GM19467 (cell line): ENCODE measurements around the gene LATS2.
"Not testable (repeated sequence)": the region's sequence is repeated elsewhere in the genome, so short reads cannot be mapped to it uniquely, and the experiment has no call there.

Source experiments
- ATAC-seq: cut with Tn5 transposase; IDR thresholded peaks from one replicate; pipeline ENCODE4 v1.9.1; 2021; ENCODE audit warnings: mild to moderate bottlenecking, moderate library complexity; ENCODE audit not compliant: unreplicated experiment

Gene LATS2

DNA sequence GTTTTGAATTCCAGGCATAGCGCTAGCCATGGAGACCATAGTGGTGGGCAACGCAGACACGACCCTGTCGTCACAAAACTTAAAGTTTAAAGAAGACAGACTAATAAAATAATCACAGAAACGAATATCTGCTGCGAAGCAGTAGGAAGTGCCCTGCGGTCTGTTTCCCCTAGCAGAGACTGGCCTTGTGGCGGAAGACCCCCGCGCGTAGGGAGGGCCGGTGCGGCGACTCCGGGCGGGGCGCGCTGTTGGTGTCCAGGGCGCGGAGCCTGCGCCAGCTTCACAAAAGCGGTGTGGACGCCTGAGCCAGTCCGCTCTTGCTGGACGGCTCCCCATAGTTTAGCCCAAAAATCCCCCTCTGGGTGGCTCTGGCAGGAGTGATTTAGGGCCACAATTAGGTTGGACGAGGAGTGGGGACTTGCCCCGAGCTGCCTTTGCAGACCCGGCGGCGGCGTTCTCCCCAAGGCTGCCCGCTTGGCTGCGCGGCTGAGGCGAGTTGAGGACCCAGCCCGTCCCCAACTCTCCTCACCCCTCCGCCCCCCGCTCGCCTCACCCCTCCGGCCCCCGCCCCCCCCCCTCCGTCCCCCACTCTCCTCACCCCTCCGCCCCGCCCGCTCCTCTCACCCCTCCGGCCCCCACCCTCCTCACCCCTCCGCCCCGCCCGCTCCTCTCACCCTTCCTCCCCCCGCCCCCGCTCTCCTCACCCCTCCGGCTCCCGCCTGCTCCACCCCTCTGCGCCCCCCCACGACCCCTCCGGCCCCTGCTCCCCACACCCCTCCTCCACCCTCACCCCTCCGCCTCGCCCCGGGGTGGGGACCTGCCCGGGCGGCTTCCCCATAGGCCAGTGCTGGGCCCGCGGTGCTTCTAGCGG lies 14.2 kb upstream of the LATS2 start:
- no peak for ATAC-seq

DNA sequence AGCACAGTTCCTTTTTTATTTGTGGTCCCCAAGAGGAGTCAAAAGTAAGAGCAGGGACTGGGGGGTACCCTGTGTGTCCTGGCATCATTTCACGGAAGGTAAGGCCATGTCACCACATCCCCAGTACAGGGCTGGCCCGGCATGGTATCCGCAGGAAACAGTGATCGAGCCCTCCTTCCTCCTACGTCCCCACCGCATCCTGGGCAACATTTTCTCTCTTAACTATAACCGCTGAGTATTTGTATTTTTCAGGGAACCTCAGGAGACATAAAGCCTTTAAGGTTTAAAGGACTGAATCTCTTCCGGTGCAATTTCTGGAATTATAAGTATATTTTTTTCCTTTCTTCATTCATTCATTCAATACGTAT lies 13.6 kb upstream of the LATS2 start:
- no peak for ATAC-seq

- no peak for ATAC-seq
These were observed 13.2 kb upstream of the LATS2 start for GRCh38 chr13:21074546-21074945.

DNA sequence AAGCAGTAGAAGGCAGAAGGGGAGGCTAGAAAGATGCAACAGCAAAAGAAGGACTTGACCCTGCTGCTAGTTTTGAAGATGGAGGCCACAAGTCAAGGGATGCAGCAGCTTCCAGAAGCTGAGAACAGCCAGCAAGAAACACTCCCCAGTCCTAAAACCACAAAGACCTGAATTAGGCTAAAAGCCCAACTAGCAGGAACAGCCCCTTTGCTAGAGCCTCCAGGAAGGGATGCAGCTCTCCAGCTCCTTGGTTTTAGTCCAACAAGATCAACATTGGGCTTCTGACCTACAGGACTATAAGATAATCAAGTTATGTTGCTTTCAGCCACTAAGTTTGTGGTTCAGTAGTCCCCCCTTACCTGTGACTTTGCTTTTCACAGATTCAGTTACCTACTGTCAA lies 10.5 kb upstream of the LATS2 start:
- no peak for ATAC-seq

DNA sequence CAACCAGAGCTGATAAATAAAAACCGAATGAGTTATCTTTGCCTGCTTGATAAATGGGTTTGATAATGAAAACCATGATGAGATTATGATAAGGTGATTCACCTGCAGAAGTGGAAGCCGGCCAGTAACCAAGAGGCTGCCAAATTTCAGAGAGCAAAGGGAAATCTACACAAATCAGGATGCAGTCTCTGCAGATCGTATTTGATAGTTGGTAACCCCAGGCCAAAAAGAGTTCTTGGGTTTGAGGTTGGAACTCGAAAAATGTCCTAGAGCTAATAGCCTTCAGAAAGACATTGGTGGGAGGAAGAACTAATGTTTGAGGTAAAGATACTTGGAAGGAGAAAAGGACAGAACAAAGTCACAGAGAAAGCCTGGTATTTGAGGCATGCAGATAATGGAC lies 9.6 kb upstream of the LATS2 start:
- ATAC-seq: no peak

DNA sequence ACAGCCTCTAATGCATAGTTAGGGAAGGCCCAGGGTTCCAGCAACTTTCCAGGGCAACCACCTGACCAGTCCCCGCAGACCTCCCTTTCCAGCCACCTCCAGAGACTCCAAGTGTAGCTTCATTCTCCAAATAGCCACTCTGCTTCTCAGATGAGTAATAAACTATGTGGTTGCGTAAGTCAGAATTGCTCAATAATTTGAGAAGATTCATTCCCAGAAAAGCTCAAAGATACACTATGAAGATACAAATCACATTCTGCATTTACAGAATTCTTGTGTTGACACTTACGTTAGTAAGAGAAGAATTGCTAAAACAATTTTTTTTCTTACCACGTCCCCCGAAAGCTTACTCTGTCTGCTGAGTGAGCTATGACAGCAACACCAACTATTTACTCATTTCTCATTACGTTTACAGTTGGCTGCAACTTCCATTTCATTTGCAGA lies 8.2 kb upstream of the LATS2 start:
- ATAC-seq: no peak

GRCh38 chr13:21067848-21068247 lies 6.5 kb upstream of the LATS2 start:
- ATAC-seq: no peak

DNA sequence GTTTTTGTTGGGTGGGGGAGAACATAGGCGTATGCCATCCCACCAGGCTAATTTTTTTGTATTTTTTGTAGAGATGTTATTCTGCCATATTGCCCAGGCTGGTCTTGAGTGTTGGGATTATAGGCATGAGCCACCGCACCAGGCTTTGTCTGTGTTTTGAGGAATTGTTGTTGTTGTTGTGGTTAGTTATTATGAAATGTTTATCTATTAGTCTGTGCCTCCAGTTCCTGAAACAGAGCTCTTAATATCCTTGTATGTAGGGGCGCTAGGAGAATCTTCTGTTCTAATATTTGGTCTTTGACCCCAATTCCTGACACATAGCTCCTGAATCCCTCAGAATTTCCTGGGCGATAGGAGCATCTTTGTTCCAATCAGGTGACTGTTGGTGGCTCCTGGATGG lies 5.6 kb upstream of the LATS2 start:
- no peak for ATAC-seq

DNA sequence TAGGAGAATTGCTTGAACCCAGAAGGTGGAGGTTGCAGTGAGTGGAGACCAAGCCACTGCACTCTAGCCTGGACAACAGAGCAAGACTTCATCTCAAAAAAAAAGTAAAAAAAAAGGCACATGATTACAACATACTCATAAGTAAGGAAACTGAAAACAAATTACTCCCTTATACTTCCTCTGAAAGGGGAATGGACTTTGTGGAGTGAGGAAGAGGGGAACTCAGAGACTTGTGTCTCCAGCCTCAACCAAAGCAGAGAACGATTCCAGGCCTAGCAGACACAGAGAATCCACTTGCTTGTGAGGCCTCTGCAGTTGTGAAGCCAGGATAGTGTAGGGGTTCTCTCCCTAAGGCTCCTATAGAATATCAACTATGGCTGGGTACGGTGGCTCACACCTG lies 4.3 kb upstream of the LATS2 start:
- no peak for ATAC-seq

DNA sequence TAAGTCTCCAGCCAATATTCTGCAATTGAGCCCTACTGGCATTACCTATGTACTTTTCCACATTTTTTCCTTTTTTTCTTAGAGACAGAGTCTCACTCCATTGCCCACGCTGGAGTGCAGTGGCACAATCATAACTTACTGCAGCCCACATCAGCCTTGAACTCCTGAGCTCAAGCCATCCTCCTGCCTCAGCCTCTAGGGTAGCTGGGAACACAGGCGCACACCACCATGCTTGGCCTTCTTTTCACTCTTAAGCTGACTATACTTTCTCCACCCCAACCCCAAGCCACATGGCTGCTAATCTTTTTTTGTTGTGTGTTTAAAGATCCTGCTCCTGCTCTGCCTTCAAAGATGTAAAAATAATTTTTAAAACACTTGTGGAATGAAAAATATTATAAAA lies 1.6 kb upstream of the LATS2 start:
- no peak for ATAC-seq

- peak; percentile 21 for ATAC-seq
These were observed 903 bp downstream of the LATS2 start for GRCh38 chr13:21060338-21061028.

DNA sequence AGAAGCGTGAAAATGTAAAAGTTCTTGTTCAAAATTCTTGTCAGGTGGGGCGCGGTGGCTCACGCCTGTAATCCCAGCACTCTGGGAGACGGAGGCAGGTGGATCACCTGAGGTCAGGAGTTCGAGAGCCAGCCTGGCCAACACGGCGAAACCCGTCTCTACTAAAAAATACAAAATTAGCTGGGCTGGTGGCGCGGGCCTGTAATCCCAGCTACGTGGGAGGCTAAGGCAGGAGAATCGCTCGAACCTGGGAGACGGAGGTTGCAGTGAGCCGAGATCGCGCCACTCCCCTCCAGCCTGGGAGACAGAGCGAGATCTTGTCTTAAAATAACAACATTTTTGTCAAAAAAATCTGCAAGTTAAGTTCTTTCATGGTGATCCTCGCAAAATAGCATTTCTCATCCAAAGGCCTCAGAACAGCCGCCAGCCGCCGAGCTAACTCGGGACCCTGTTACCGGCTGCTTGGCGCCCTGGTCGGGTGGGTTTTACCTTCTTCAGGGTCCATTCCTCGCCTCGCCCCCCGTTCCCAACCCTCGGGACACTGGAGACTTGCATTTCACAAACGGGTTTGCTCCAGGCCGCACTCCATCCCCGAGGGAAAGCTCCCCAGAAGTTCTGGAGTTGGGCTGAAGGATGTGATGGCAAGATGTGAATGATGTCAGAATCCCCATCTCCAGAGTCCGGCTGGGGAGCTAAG lies 1.6 kb downstream of the LATS2 start:
- ATAC-seq: no peak

GRCh38 chr13:21058361-21058760 lies 3.0 kb downstream of the LATS2 start:
- ATAC-seq: no peak

- no peak for ATAC-seq
These were observed 5.8 kb downstream of the LATS2 start for GRCh38 chr13:21055511-21056045.

GRCh38 chr13:21055016-21055415 lies 6.4 kb downstream of the LATS2 start:
- ATAC-seq: no peak

GRCh38 chr13:21054313-21054712 lies 7.1 kb downstream of the LATS2 start:
- no peak for ATAC-seq

DNA sequence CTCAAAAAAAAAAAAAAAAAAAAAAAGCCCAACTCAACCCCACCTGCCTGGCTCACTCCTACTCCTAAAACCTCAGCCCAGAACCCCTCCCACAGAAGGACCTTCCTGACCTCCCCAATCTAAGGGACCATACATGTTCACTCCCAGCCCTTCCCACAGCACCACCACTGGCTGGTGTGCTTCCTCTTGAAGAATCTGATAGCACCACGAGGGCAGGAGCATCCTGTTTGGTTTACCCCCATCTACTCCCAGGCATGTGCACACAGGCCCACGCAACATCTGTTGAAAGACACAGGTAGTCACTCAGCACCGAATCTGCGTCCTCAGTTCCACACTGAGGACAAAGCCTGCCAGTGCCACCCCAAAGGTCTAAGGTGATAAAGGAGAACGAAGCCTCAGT lies 8.2 kb downstream of the LATS2 start:
- ATAC-seq: no peak

DNA sequence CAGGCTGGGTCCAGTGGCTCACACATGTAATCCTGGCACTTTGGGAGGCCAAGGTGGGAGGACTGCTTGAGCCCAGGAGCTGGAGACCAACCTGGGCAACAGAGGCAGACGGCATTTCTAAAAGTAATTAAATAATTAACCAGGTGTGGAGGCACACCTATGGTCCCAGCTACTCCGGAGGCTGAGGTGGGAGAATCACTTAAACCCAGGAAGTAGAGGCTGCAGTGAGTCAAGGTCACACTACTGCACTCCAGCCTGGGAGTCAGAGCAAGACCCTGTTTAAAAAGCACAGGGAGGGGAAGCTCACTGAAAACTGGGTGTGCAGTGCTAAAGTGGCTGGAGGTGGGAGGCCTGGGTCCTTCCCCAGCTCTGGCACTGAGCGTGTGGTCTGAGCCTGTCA lies 9.7 kb downstream of the LATS2 start:
- ATAC-seq: no peak

GRCh38 chr13:21050288-21051197 lies 10.8 kb downstream of the LATS2 start:
- no peak for ATAC-seq

DNA sequence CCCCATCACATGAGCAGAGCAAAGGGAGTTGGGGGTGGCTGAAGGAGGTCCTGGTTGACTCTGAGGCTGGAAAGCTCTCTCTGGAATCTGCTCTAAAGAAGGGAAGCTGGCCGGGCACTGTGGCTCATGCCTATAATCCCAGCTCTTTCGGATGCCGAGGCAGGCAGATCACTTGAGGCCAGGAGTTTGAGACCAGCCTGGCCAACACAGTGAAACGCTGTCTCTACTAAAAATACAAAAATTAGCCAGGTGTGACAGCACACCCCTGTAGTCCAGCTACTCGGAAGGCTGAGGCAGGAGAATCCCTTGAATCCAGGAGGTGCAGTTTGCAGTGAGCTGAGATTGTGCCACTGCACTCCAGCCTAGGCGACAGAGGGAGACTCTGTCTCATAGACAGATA lies 11.7 kb downstream of the LATS2 start:
- ATAC-seq: not testable (repeated sequence)
